GM12878 (cell line): Measurements from ENCODE around the gene TIPRL. TPM values are rescaled to one million over a fixed set of nuclear protein-coding genes. Genes with fewer than 3 reads are reported as not detected.

Experiments
- ATAC-seq: fragments of 200-7000 bp; cut with Tn5 transposase; 3 replicates; pipeline ENCODE4 v1.9.1; 2020; ENCODE audit warnings: mild to moderate bottlenecking, moderate library complexity
- BruUV-seq: library from RNA; stranded (reverse); fragments of 400-500 nt; replicated peaks from 2 replicates; lab custom pipeline; 2021; lab: Mats Ljungman, UMichigan
- CTCF ChIA-PET: fragments of 300-600 bp; sonication (Branson Sonifier 250); formaldehyde crosslinking; extraction: SDS; loops from one replicate; lab custom pipeline; 2021; ENCODE audit warnings: inconsistent platforms; lab: Yijun Ruan, JAX
- POLR2A ChIA-PET: fragments of 350-600 bp; formaldehyde crosslinking; extraction: SDS; loops from one replicate; lab custom pipeline; 2021; ENCODE audit warnings: inconsistent platforms; lab: Charles Lee
- RAD21 ChIA-PET: fragments of 300-600 bp; sonication (Branson Sonifier 250); formaldehyde crosslinking; loops from one replicate; lab custom pipeline; 2023; ENCODE audit warnings: antibody characterized with exemption; ENCODE audit not compliant: unreplicated experiment; lab: Charles Lee
- SMC1A ChIA-PET: fragments of 300-600 bp; sonication (Branson Sonifier 250); formaldehyde crosslinking; loops from one replicate; lab custom pipeline; 2023; ENCODE audit not compliant: unreplicated experiment, uncharacterized antibody; lab: Charles Lee
- DNase-seq: peaks from one replicate; pipeline ENCODE4 v3.0.0-alpha.2; 2011; ENCODE audit warnings: low read depth, low spot score
- FAIRE-seq: peaks from 3 replicates; lab custom pipeline; 2011; peaks lifted over from hg19 to GRCh38; lab: Jason Lieb, UNC
- H2AFZ ChIP-seq: 2 replicates; pipeline ENCODE4 v1.6.0; 2011; ENCODE audit warnings: low read depth, low read length, control low read depth; ENCODE audit not compliant: control insufficient read depth
- H3K27ac ChIP-seq: 2 replicates; pipeline ENCODE4 v1.5.1; 2011; ENCODE audit warnings: control low read depth; ENCODE audit not compliant: control insufficient read depth, insufficient read depth
- H3K27me3 ChIP-seq, 2 experiments: replicated peaks in 1 of 2; 2 replicates each; pipeline versions ENCODE4 v1.6.0 to v1.6.1; 2011; ENCODE audit warnings: low read length in 1 of 2; ENCODE audit not compliant: control insufficient read depth in 2 of 2, insufficient read depth in 2 of 2
- H3K36me3 ChIP-seq, 2 experiments: 2 replicates each; pipeline ENCODE4 v1.5.1; 2011; ENCODE audit warnings: low read length in 1 of 2; ENCODE audit not compliant: control insufficient read depth in 2 of 2, insufficient read depth in 2 of 2
- H3K4me1 ChIP-seq: 2 replicates; pipeline ENCODE4 v1.6.1; 2011; ENCODE audit warnings: mild to moderate bottlenecking, low read length, moderate library complexity, mixed read lengths; ENCODE audit not compliant: control insufficient read depth, insufficient read depth
- H3K4me2 ChIP-seq: 2 replicates; pipeline ENCODE4 v1.6.0; 2011; ENCODE audit warnings: control low read depth; ENCODE audit not compliant: control insufficient read depth, insufficient read depth
- H3K4me3 ChIP-seq: fragments of 200-600 bp; sonication (generic); 2 replicates; pipeline ENCODE4 v1.5.1; 2016
- H3K79me2 ChIP-seq: 2 replicates; pipeline ENCODE4 v1.6.0; 2011; ENCODE audit warnings: low read length; ENCODE audit not compliant: control insufficient read depth, insufficient read depth
- H3K9ac ChIP-seq: 2 replicates; pipeline ENCODE4 v1.8.0; 2011; ENCODE audit warnings: low read length, control low read depth, mixed read lengths; ENCODE audit not compliant: control insufficient read depth, insufficient read depth
- H3K9me3 ChIP-seq: replicated peaks from 3 replicates; pipeline ENCODE4 v1.5.1; 2011; ENCODE audit warnings: mild to moderate bottlenecking, low read length; ENCODE audit not compliant: control insufficient read depth, insufficient read depth
- H4K20me1 ChIP-seq: 2 replicates; pipeline ENCODE4 v1.6.0; 2011; ENCODE audit not compliant: control insufficient read depth, insufficient read depth
- BCL11A ChIP-seq: IDR thresholded peaks from 2 replicates; pipeline ENCODE4 v1.6.1; 2011; ENCODE audit warnings: low read depth, low read length
- BRCA1 ChIP-seq: IDR thresholded peaks from 2 replicates; pipeline ENCODE4 v1.6.1; 2011; ENCODE audit warnings: low read depth, low read length, improper control_type of control experiment
- IRF3 ChIP-seq: fragments of 450-650 bp; IDR thresholded peaks from 2 replicates; pipeline ENCODE4 v1.6.1; 2014; ENCODE audit warnings: mild to moderate bottlenecking
- PAX8 ChIP-seq: fragments of 450-650 bp; IDR thresholded peaks from 2 replicates; pipeline ENCODE4 v1.6.1; 2017; ENCODE audit warnings: mild to moderate bottlenecking, moderate library complexity
- POU2F2 ChIP-seq: IDR thresholded peaks from 3 replicates; pipeline ENCODE4 v1.6.1; 2011; ENCODE audit warnings: low read depth, mild to moderate bottlenecking, low read length, borderline replicate concordance
- TCF12 ChIP-seq: IDR thresholded peaks from 2 replicates; pipeline ENCODE4 v1.6.1; 2011; ENCODE audit warnings: low read depth, mild to moderate bottlenecking, low read length
- ZNF592 ChIP-seq: fragments of 450-650 bp; IDR thresholded peaks from 2 replicates; pipeline ENCODE4 v1.6.1; 2017; ENCODE audit warnings: mild to moderate bottlenecking, moderate library complexity
- ZZZ3 ChIP-seq: IDR thresholded peaks from 2 replicates; pipeline ENCODE4 v1.6.1; 2011; ENCODE audit warnings: low read depth; ENCODE audit not compliant: control insufficient read depth, insufficient read length
- WGBS: methylation state at CpG from one replicate; pipeline ENCODE4 v1.1.6; 2016; ENCODE audit warnings: low lambda C conversion rate; ENCODE audit not compliant: insufficient replicate concordance, insufficient coverage; ENCODE audit errors: missing lambda C conversion rate; 5-methylcytosine and 5-hydroxymethylcytosine counted together
- in situ Hi-C: fragments of 300-500 bp; cut with MboI; formaldehyde crosslinking; loops from 9 replicates; pipeline ENCODE4 v1.14.3; 2018; ENCODE audit warnings: mixed read lengths
- intact Hi-C: fragments of 100-400 bp; cut with micrococcal nuclease; formaldehyde crosslinking; loops from one replicate; pipeline ENCODE4 v1.14.2; 2022; ENCODE audit not compliant: unreplicated experiment
- polyA plus RNA-seq, 11 experiments: library from polyadenylated mRNA; depleted of rRNA in 4 of 11; unstranded in 6 of 11; stranded (reverse) in 5 of 11; fragments of >200 nt; fragmentation: Nextera tagmentation in 4 of 11; fragmentation: Illumina TruSeq in 1 of 11; extraction: Ambion mirVana in 4 of 11; extraction: Trizol in 1 of 11; gene quantifications; 1 replicate in 1 of 11; 2 replicates in 10 of 11; pipeline versions ENCODE4 v1.2.1 to v1.2.3, GENCODE V29; 2011 to 2016; ENCODE audit warnings: inconsistent platforms in 2 of 11, missing spikeins in 2 of 11, low read depth in 1 of 11
- total RNA-seq, 4 experiments: library from RNA; depleted of rRNA in 3 of 4; stranded (reverse); fragments of >200 nt in 3 of 4; fragmentation: Illumina TruSeq in 1 of 4; extraction: Trizol in 1 of 4; gene quantifications; 2 replicates each; pipeline versions ENCODE4 v1.2.1 to v1.2.3, GENCODE V29; 2013 to 2021
- TF ChIP-seq, protein P1 (sequence below), 3 experiments: IDR thresholded peaks in 2 of 3; conservative IDR thresholded peaks in 1 of 3; 2 replicates each; pipeline ENCODE4 v1.5.1; 2011; ENCODE audit warnings: low read depth in 3 of 3, low read length in 3 of 3, mild to moderate bottlenecking in 3 of 3, control low read depth in 2 of 3, moderate library complexity in 2 of 3, inconsistent platforms in 1 of 3, mixed read lengths in 1 of 3; ENCODE audit not compliant: control insufficient read depth in 2 of 3, insufficient read depth in 1 of 3; ENCODE audit errors: extremely low read depth in 1 of 3

Gene TIPRL
- total and polyA plus RNA-seq, 10 of the 15 experiments (the other 5 are each of a cell fraction or from before 2014, with no cell fraction given), result 36.4 to 72.1 (median 49.9) TPM

DNA sequence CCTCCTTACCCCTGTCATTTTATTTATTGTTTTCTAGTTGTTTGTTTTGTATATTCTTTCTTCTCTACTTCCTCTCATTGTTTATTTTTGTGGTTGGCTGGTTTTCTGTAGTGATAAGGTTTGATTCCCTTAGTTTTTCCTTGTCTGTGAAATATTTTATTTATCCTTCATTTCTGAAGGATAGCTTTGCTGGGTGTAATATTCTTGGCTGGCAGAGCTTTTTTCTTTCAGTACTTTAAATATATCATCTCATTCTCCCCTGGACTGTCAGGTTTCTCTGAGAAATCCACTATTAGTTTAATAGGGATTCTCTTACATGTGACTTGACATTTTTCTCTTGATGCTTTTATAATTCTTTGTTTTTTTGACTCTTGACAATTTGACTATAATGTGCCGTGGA is 18.8 kb upstream of the TIPRL start:
- peaks cover 3% of the 10 kb centered on the region; the same call in 1 of the 2 replicates for H3K4me1 ChIP-seq
- H3K9me3 ChIP-seq, result peaks cover 5% of the 10 kb centered on the region; the same call in 2 of the 3 replicates
- H3K36me3 ChIP-seq, result no peaks in the 10 kb centered on the region
- CTCF ChIA-PET, result interaction anchor here (0.6 to 2.1 kb wide), 2 partner anchors 15 to 1547 kb away, joined by 3 to 13 read pairs; no protein-coding TSS in a partner anchor
- RAD21 ChIA-PET, result no interaction called here
- FAIRE-seq (no peak), DNase-seq (no peak), ATAC-seq (no peak)
- no peaks in the 10 kb centered on the region for H3K79me2 ChIP-seq
- no peak overlapping the region for H2AFZ ChIP-seq
- SMC1A ChIA-PET, result interaction anchor here (0.8 to 1.5 kb wide), 2 partner anchors 11 to 12 kb away, joined by 3 to 4 read pairs; no protein-coding TSS in a partner anchor
- in situ Hi-C loops (no loop called here), intact Hi-C loops (no loop called here)
- H3K27ac ChIP-seq, result no peak overlapping the region
- no TSS peak for BruUV-seq
- H3K27me3 ChIP-seq, result no peaks in the 10 kb centered on the region
- TF ChIP-seq POU2F2 (no peak), TCF12 (no peak), BRCA1 (no peak), ZNF592 (no peak), PAX8 (no peak), IRF3 (no peak), BCL11A (no peak), ZZZ3 (no peak)
- TF ChIP-seq, protein P1, sequence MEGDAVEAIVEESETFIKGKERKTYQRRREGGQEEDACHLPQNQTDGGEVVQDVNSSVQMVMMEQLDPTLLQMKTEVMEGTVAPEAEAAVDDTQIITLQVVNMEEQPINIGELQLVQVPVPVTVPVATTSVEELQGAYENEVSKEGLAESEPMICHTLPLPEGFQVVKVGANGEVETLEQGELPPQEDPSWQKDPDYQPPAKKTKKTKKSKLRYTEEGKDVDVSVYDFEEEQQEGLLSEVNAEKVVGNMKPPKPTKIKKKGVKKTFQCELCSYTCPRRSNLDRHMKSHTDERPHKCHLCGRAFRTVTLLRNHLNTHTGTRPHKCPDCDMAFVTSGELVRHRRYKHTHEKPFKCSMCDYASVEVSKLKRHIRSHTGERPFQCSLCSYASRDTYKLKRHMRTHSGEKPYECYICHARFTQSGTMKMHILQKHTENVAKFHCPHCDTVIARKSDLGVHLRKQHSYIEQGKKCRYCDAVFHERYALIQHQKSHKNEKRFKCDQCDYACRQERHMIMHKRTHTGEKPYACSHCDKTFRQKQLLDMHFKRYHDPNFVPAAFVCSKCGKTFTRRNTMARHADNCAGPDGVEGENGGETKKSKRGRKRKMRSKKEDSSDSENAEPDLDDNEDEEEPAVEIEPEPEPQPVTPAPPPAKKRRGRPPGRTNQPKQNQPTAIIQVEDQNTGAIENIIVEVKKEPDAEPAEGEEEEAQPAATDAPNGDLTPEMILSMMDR (IDR thresholded peaks at IDR 0.05 in 2 of 3, conservative IDR thresholded peaks at IDR 0.05 in 1 of 3; ENCODE audit: control insufficient read depth in 2 of 3, extremely low read depth in 1 of 3, insufficient read depth in 1 of 3, low read depth in 3 of 3, low read length in 3 of 3), result no peak
- no peaks in the 10 kb centered on the region for H4K20me1 ChIP-seq
- POLR2A ChIA-PET, result interaction anchor here (1.6 kb wide), 1 partner anchor 66 kb away, joined by 4 read pairs; the partner anchor contains the start of gene SFT2D2
- no peak overlapping the region for H3K9ac ChIP-seq
- H3K4me3 ChIP-seq, result no peak overlapping the region
- WGBS, result 28% methylated on average over 1 of the region's 1 CpG
- H3K4me2 ChIP-seq, result no peak overlapping the region
